Measurements from ENCODE around the gene SUSD6. TPM values are rescaled to one million over a fixed set of nuclear protein-coding genes. Genes with fewer than 3 reads are reported as not detected.

The SUSD6 gene
- total and polyA plus RNA-seq, 2 donors (not counting 1 experiment from before 2014, with no cell fraction given), result 62.3 to 97.8 TPM

- CTCF ChIA-PET, result interaction anchor here (1.1 to 8.4 kb wide), 6 partner anchors 9 to 167 kb away, joined by 3 to 101 read pairs (median 16); partner anchors contain the start of gene CCDC177
- TF ChIP-seq EZH2 (IDR thresholded peaks at IDR 0.05; ENCODE audit: borderline replicate concordance, insufficient read depth, low read depth, low read length, poor library complexity, severe bottlenecking) (no peak), CTCF (IDR thresholded peaks at IDR 0.05) (no peak)
- intact Hi-C loops (cut with micrococcal nuclease), result no loop called here
These were observed 25.0 kb upstream of the SUSD6 start for GRCh38 chr14:69586404-69586803.

GRCh38 chr14:69587389-69587788 lies 24.0 kb upstream of the SUSD6 start:
- H3K4me1 ChIP-seq (ENCODE audit: control insufficient read depth in 2 of 2, insufficient read depth in 2 of 2, low read length in 2 of 2), result no peaks in the 10 kb centered on the region
- DNase-seq (no peak), ATAC-seq (ENCODE audit: low read depth) (no peak)
- no peaks in the 10 kb centered on the region for H3K79me2 ChIP-seq (ENCODE audit: control insufficient read depth, insufficient read depth, low read length)
- H3K27me3 ChIP-seq (replicated peaks in 1 of 4; ENCODE audit: control extremely low read depth in 1 of 4, control insufficient read depth in 3 of 4, insufficient read depth in 4 of 4, low read length in 3 of 4), result no peaks in the 10 kb centered on the region
- Mint-ChIP-seq H3K27me3 (peaks cover 8% of the 10 kb centered on the region), H3K9me3 (ENCODE audit: insufficient read depth) (no peaks in the 10 kb centered on the region), H3K4me1 (peaks cover 2% of the 10 kb centered on the region), H3K27ac (no peak overlapping the region), H3K4me3 (no peak overlapping the region)
- H3K9me3 ChIP-seq (ENCODE audit: control extremely low read depth in 1 of 3, control insufficient read depth in 2 of 3, insufficient read depth in 1 of 3, low read length in 2 of 3), result peaks cover 0 to 4% (median 1%) of the 10 kb centered on the region in 3 donors
- POLR2A ChIA-PET, result no interaction called here
- H3K4me2 ChIP-seq (replicated peaks; ENCODE audit: low read depth, low read length, poor library complexity, severe bottlenecking), result no peak overlapping the region
- H2AFZ ChIP-seq (ENCODE audit: insufficient read depth, low read depth, low read length, poor library complexity, severe bottlenecking), result no peak overlapping the region
- no peak overlapping the region for H3K4me3 ChIP-seq (ENCODE audit: control extremely low read depth in 1 of 5, extremely low read depth in 1 of 5, insufficient read depth in 1 of 5, low read depth in 2 of 5, low read length in 4 of 5)
- H3K36me3 ChIP-seq (replicated peaks in 1 of 2; ENCODE audit: control extremely low read depth in 1 of 2, control insufficient read depth in 1 of 2, extremely low read depth in 1 of 2, insufficient read depth in 2 of 2, low read length in 1 of 2), result no peaks in the 10 kb centered on the region
- TF ChIP-seq EZH2 (IDR thresholded peaks at IDR 0.05; ENCODE audit: borderline replicate concordance, insufficient read depth, low read depth, low read length, poor library complexity, severe bottlenecking) (no peak), CTCF (IDR thresholded peaks at IDR 0.05) (no peak)
- no peaks in the 10 kb centered on the region for H4K20me1 ChIP-seq (ENCODE audit: control insufficient read depth, insufficient read depth, low read length, poor library complexity, severe bottlenecking)
- no peak overlapping the region for H3K9ac ChIP-seq (ENCODE audit: low read length)
- intact Hi-C loops (cut with micrococcal nuclease), result no loop called here
- H3K27ac ChIP-seq (ENCODE audit: low read length in 2 of 2), result no peak overlapping the region
- WGBS (ENCODE audit: insufficient coverage), result 75% methylated on average over 8 of the region's 8 CpGs
- CTCF ChIA-PET, result interaction anchor here (1.0 to 8.4 kb wide), 2 partner anchors 12 to 139 kb away, joined by 5 to 101 read pairs; partner anchors contain the start of gene CCDC177

More at GRCh38 chr14:69586404-69586803, 25.0 kb upstream of the SUSD6 start:
- no peak for ATAC-seq (ENCODE audit: low read depth)
- Mint-ChIP-seq H3K4me3 (no peak overlapping the region), H3K27me3 (peaks cover 5% of the 10 kb centered on the region), H3K4me1 (peaks cover 2% of the 10 kb centered on the region), H3K9me3 (ENCODE audit: insufficient read depth) (no peaks in the 10 kb centered on the region), H3K27ac (no peak overlapping the region)
- POLR2A ChIA-PET, result no interaction called here
- Histone ChIP-seq H3K4me1 (ENCODE audit: control insufficient read depth in 2 of 2, insufficient read depth in 2 of 2, low read length in 2 of 2) (peaks cover 0 to 1% of the 10 kb centered on the region in 2 donors), H3K9me3 (ENCODE audit: control extremely low read depth in 1 of 3, control insufficient read depth in 2 of 3, insufficient read depth in 1 of 3, low read length in 2 of 3) (peaks cover 0 to 4% (median 1%) of the 10 kb centered on the region in 3 donors), H3K79me2 (ENCODE audit: control insufficient read depth, insufficient read depth, low read length) (no peaks in the 10 kb centered on the region), H3K4me3 (ENCODE audit: control extremely low read depth in 1 of 5, extremely low read depth in 1 of 5, insufficient read depth in 1 of 5, low read depth in 2 of 5, low read length in 4 of 5) (no peak overlapping the region), H4K20me1 (ENCODE audit: control insufficient read depth, insufficient read depth, low read length, poor library complexity, severe bottlenecking) (no peaks in the 10 kb centered on the region), H2AFZ (ENCODE audit: insufficient read depth, low read depth, low read length, poor library complexity, severe bottlenecking) (no peak overlapping the region), H3K4me2 (replicated peaks; ENCODE audit: low read depth, low read length, poor library complexity, severe bottlenecking) (no peak overlapping the region), H3K36me3 (replicated peaks in 1 of 2; ENCODE audit: control extremely low read depth in 1 of 2, control insufficient read depth in 1 of 2, extremely low read depth in 1 of 2, insufficient read depth in 2 of 2, low read length in 1 of 2) (no peaks in the 10 kb centered on the region), H3K9ac (ENCODE audit: low read length) (no peak overlapping the region), H3K27me3 (replicated peaks in 1 of 4; ENCODE audit: control extremely low read depth in 1 of 4, control insufficient read depth in 3 of 4, insufficient read depth in 4 of 4, low read length in 3 of 4) (no peaks in the 10 kb centered on the region), H3K27ac (ENCODE audit: low read length in 2 of 2) (no peak overlapping the region)
- DNase-seq, result no peak
- 76% methylated on average over 3 of the region's 4 CpGs for WGBS (ENCODE audit: insufficient coverage)

Data from B cell (primary cell).